ENCODE results near the gene GBGT1. TPM values are rescaled to one million over a fixed set of nuclear protein-coding genes. Genes with fewer than 3 reads are reported as not detected.
A peak's percentile ranks its signal among the peaks of the same experiment; 100 is the strongest.

GBGT1 gene
- total and polyA plus RNA-seq, 2 of the 4 experiments (the other 2 are of a cell fraction), result 1.8 to 3.2 TPM

DNA sequence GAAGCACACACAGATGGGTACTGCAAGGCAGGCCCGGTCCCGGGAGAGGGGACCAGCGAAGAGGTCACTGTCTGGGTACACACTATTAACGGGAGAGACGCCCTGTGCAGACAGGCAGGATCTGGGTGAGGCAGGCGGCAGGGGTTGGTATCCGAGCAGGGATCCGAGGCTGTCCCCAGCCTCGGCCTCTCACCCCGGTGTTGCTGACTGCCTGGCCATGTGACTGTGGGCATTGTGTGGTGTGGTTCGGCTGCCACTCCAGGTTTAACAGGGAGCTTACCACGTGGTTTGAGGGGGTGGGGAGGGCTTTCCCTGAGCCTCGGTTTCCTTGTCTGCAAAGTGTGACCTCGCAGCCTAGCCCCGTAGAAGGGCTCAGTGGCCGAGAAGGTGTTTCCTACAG is 31.5 kb downstream of the GBGT1 start:
- Histone ChIP-seq H2BK5ac (ENCODE audit: low read depth, low read length, poor library complexity, severe bottlenecking) (no peak overlapping the region), H3K4ac (ENCODE audit: low read depth, low read length) (no peak overlapping the region), H3K4me2 (ENCODE audit: low read depth, low read length) (no peak overlapping the region), H3K14ac (replicated peaks; ENCODE audit: low read depth, low read length) (no peak overlapping the region), H3K9ac (ENCODE audit: low read depth, low read length) (no peak overlapping the region), H2BK20ac (ENCODE audit: low read depth, low read length) (no peak overlapping the region), H3K23ac (ENCODE audit: low read depth, low read length) (no peak overlapping the region), H4K91ac (ENCODE audit: insufficient read depth, low read depth, low read length) (no peak overlapping the region), H4K5ac (ENCODE audit: low read depth, low read length) (no peak overlapping the region), H3K9me1 (ENCODE audit: insufficient read depth, low read length) (peaks cover 19% of the 10 kb centered on the region; the same call in 1 of the 2 replicates), H3K9me3 (ENCODE audit: control insufficient read depth, insufficient read depth, low read length) (no peaks in the 10 kb centered on the region), H4K8ac (ENCODE audit: low read depth in 2 of 2, low read length in 2 of 2) (no peak overlapping the region), H2BK120ac (ENCODE audit: low read depth, low read length) (no peak overlapping the region), H3K4me3 (ENCODE audit: insufficient read depth, low read depth, low read length) (no peak overlapping the region), H2AK9ac (replicated peaks; ENCODE audit: low read depth, low read length, poor library complexity) (no peak overlapping the region), H3K27me3 (ENCODE audit: control insufficient read depth, insufficient read depth, low read length) (no peaks in the 10 kb centered on the region), H4K20me1 (ENCODE audit: insufficient read depth, low read length) (peaks cover 50% of the 10 kb centered on the region), H3K36me3 (ENCODE audit: control insufficient read depth, insufficient read depth, low read length) (peaks cover 2% of the 10 kb centered on the region; the same call in 1 of the 2 replicates), H3K4me1 (ENCODE audit: control insufficient read depth, insufficient read depth, low read length) (peaks cover 31% of the 10 kb centered on the region), H3K79me1 (ENCODE audit: low read depth in 1 of 2, low read length in 2 of 2) (peaks cover 15 to 45% of the 10 kb centered on the region in 2 experiments; a peak in 3 of 4 replicates), H3K27ac (ENCODE audit: insufficient read depth, low read length) (no peak overlapping the region), H2AFZ (replicated peaks; ENCODE audit: low read length, poor library complexity) (no peak overlapping the region), H2AK5ac (ENCODE audit: low read depth, low read length) (peak overlapping the region; percentile 67), H3K18ac (ENCODE audit: low read depth, low read length) (no peak overlapping the region), H2BK15ac (ENCODE audit: low read depth, low read length) (no peak overlapping the region), H3K56ac (ENCODE audit: extremely low read depth, insufficient read depth, low read length) (no peak overlapping the region)
- in situ Hi-C loops (cut with MboI; ENCODE audit: low sequenced_read_pairs) (no loop called here), intact Hi-C loops (cut with micrococcal nuclease) (no loop called here), dilution Hi-C loops (cut with HindIII; ENCODE audit: low sequenced_read_pairs, unreplicated experiment) (no loop called here)
- DNase-seq (no peak), ATAC-seq (ENCODE audit: low read depth) (no peak)
- ChIA-PET POLR2A (ENCODE audit: unreplicated experiment) (no interaction called here), CTCF (interaction anchor here (2.0 kb wide), 1 partner anchor 12 kb away, joined by 20 read pairs; no protein-coding TSS in a partner anchor)
- BruUV-seq (replicated peaks), result no TSS peak
- 94% methylated on average over 15 of the region's 16 CpGs; no CpG with 5 or more reads in 1 of the 2 experiments for WGBS, 2 experiments (ENCODE audit: extremely low coverage in 2 of 2, insufficient read length in 1 of 2)
- TF ChIP-seq RAD21 (IDR thresholded peaks at IDR 0.05; ENCODE audit: low read length) (no peak), CTCF (conservative IDR thresholded peaks at IDR 0.05; ENCODE audit: low read depth, low read length) (no peak)
- TF ChIP-seq, protein P1, sequence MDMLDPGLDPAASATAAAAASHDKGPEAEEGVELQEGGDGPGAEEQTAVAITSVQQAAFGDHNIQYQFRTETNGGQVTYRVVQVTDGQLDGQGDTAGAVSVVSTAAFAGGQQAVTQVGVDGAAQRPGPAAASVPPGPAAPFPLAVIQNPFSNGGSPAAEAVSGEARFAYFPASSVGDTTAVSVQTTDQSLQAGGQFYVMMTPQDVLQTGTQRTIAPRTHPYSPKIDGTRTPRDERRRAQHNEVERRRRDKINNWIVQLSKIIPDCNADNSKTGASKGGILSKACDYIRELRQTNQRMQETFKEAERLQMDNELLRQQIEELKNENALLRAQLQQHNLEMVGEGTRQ (IDR thresholded peaks at IDR 0.05; ENCODE audit: low read depth, low read length), result no peak
